ENCODE measurements around the gene AP3M1. TPM values are rescaled to one million over a fixed set of nuclear protein-coding genes. Genes with fewer than 3 reads are reported as not detected.

The AP3M1 gene
- total RNA-seq, 1 experiment from 2014 or later: 34.4 TPM

DNA sequence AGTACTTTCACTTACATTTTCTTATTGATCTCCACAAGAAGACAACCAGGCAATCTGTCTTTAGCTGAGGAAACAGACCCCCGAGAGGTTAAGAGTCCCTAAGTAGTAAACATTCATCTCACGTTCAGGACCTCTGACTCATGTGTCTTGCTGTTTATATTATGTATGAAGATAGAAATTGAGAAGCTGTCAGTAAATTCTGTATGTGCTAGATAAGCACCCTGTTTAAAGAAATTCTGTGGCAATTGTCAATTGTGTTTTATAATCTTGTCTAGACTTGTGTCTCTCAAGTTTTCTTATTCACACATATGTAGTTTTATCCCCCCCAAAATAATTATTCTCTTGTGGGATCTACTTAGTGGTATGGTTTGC lies 14.9 kb upstream of the AP3M1 start:
- H4K20me1 ChIP-seq (ENCODE audit: insufficient read depth): no peaks in the 10 kb centered on the region
- no TSS peak for BruUV-seq (replicated peaks)
- no peaks in the 10 kb centered on the region for H3K9me3 ChIP-seq (ENCODE audit: control insufficient read depth in 1 of 2, insufficient read depth in 1 of 2, low read depth in 1 of 2, low read length in 2 of 2)
- no peaks in the 10 kb centered on the region for H3K36me3 ChIP-seq (ENCODE audit: control insufficient read depth in 1 of 2, insufficient read depth in 2 of 2, low read length in 2 of 2)
- intact Hi-C loops (cut with micrococcal nuclease): no loop called here
- no peaks in the 10 kb centered on the region for H3K9me2 ChIP-seq (ENCODE audit: insufficient read depth)
- H3K9ac ChIP-seq (ENCODE audit: low read length): no peak overlapping the region
- H3K4me3 ChIP-seq (replicated peaks in 1 of 2; ENCODE audit: low read depth in 1 of 2, low read length in 2 of 2): no peak overlapping the region
- ATAC-seq (no peak), DNase-seq (ENCODE audit: low read depth, low spot score) (no peak)
- ChIA-PET RAD21 (ENCODE audit: low non-redundant PET in 1 of 2, low total read pairs in 2 of 2, uncharacterized antibody in 2 of 2, unreplicated experiment in 2 of 2) (no interaction called here), POLR2A (interaction anchor here (0.8 to 1.1 kb wide), 2 partner anchors 10 to 11 kb away, joined by 3 read pairs; no protein-coding TSS in a partner anchor), CTCF (no interaction called here)
- no peaks in the 10 kb centered on the region for H3K27me3 ChIP-seq (ENCODE audit: insufficient read depth, low read length)
- H3K4me1 ChIP-seq (ENCODE audit: control insufficient read depth in 1 of 2, insufficient read depth in 2 of 2, low read length in 2 of 2): peaks cover 8 to 13% of the 10 kb centered on the region in 2 experiments; a peak in 3 of 4 replicates
- peaks cover 38% of the 10 kb centered on the region for H3K79me2 ChIP-seq (ENCODE audit: insufficient read depth, low read length)
- no peak for TF ChIP-seq FOSL1 (IDR thresholded peaks at IDR 0.05; ENCODE audit: low read depth)
- TF ChIP-seq CTCF (IDR thresholded peaks at IDR 0.05 in 2 of 3, conservative IDR thresholded peaks at IDR 0.05 in 1 of 3; ENCODE audit: borderline replicate concordance in 1 of 3, insufficient read depth in 1 of 3, low read depth in 2 of 3, low read length in 2 of 3): no peak
- no peak for TF ChIP-seq ZNF274 (IDR thresholded peaks at IDR 0.05; ENCODE audit: low read depth, low read length)
- TF ChIP-seq REST (IDR thresholded peaks at IDR 0.05; ENCODE audit: low read depth): no peak
- no peak for TF ChIP-seq CEBPB (IDR thresholded peaks at IDR 0.05; ENCODE audit: low read depth)
- TF ChIP-seq JUND (IDR thresholded peaks at IDR 0.05): no peak
- TF ChIP-seq ZFX (IDR thresholded peaks at IDR 0.05): no peak
- TF ChIP-seq EZH2phosphoT487 (IDR thresholded peaks at IDR 0.05; ENCODE audit: borderline replicate concordance): no peak
- no peak for TF ChIP-seq RAD21 (IDR thresholded peaks at IDR 0.05; ENCODE audit: low read depth)
- TF ChIP-seq, protein P1, sequence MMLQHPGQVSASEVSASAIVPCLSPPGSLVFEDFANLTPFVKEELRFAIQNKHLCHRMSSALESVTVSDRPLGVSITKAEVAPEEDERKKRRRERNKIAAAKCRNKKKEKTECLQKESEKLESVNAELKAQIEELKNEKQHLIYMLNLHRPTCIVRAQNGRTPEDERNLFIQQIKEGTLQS (IDR thresholded peaks at IDR 0.05): no peak
- TF ChIP-seq EGR1 (IDR thresholded peaks at IDR 0.05; ENCODE audit: low read depth): no peak
- TF ChIP-seq TCF7L2 (IDR thresholded peaks at IDR 0.05; ENCODE audit: borderline replicate concordance, extremely low read depth, insufficient read depth, insufficient read length): no peak
- TF ChIP-seq ELF1 (IDR thresholded peaks at IDR 0.05; ENCODE audit: borderline replicate concordance, low read depth): no peak
- no peak for TF ChIP-seq SIN3A (IDR thresholded peaks at IDR 0.05; ENCODE audit: low read depth)
- no peak for TF ChIP-seq POLR2A (IDR thresholded peaks at IDR 0.05; ENCODE audit: borderline replicate concordance, extremely low read depth, insufficient read depth, insufficient read length)
- TF ChIP-seq MAX (IDR thresholded peaks at IDR 0.05): no peak
- TF ChIP-seq ZBTB33 (IDR thresholded peaks at IDR 0.05; ENCODE audit: extremely low read depth, insufficient replicate concordance, low read length): no peak
- TF ChIP-seq POLR2AphosphoS5 (IDR thresholded peaks at IDR 0.05; ENCODE audit: low read depth, low read length): no peak
- H3K27ac ChIP-seq (ENCODE audit: low read depth, low read length): no peak overlapping the region
- H2AFZ ChIP-seq (ENCODE audit: low read depth, low read length, poor library complexity, severe bottlenecking): no peak overlapping the region
- H3K4me2 ChIP-seq (ENCODE audit: low read length): no peak overlapping the region

Data from HCT116 (cell line).